GM18870 (cell line): ENCODE data around the gene RPRD2.
A peak's percentile ranks its signal among the peaks of the same experiment; 100 is the strongest.

ENCODE experiments used
- ATAC-seq: cut with Tn5 transposase; IDR thresholded peaks from one replicate; pipeline ENCODE4 v1.9.1; 2021; ENCODE audit warnings: moderate library complexity; ENCODE audit not compliant: unreplicated experiment

RPRD2 gene

DNA sequence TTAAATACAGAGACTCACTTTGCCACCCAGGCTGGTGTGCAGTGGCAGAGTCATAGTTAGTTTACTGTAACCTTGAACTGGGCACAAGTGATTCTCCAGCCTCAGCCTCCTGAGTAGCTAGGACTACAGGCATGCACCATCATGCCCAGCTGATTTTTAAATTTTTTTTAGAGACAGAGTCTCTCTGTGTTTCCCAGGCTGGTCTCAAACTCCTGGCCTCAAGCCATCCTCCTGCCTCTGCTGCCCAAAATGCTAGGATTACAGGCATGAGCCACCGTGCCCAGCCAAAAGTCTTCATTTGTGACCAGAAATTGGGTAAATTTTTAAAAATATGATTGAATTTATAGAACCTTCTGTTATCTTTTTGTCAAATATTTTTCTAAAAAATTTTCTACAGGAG is 105.3 kb downstream of the RPRD2 start:
- no peak for ATAC-seq

DNA sequence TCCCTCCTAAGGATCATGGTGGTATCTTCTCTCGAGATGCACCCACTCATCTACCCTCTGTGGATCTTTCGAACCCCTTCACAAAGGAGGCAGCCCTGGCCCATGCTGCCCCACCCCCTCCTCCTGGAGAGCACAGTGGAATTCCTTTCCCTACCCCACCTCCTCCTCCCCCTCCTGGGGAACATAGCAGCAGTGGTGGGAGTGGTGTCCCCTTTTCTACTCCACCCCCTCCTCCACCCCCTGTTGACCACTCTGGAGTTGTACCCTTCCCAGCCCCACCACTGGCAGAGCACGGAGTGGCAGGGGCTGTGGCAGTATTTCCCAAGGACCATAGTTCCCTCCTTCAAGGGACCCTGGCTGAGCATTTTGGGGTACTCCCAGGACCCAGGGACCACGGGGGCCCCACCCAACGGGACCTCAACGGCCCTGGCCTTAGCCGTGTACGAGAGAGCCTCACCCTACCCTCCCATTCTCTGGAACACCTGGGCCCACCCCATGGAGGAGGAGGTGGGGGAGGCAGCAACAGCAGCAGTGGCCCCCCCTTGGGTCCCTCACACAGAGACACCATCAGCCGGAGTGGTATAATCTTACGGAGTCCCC is 108.8 kb downstream of the RPRD2 start:
- ATAC-seq = no peak

DNA sequence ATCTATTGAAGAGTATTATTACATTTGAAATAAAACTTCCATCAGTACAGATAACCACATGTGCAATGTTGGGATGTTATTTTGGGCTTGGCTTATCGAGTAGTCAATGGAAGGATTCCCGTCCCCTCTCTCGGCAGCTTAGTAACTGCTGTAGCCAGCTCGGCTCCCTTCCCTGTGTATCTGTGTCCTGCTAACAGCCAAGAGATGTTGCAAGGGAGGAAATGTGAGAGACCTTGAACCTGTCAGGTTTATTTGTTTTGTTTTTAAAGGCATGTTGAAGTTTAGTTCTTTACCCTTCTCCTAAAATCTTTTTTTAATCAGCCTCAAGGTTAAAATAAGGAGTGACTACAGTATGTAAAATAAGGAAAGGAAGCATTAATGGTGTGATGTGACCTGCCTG is 109.7 kb downstream of the RPRD2 start:
- ATAC-seq = no peak

DNA sequence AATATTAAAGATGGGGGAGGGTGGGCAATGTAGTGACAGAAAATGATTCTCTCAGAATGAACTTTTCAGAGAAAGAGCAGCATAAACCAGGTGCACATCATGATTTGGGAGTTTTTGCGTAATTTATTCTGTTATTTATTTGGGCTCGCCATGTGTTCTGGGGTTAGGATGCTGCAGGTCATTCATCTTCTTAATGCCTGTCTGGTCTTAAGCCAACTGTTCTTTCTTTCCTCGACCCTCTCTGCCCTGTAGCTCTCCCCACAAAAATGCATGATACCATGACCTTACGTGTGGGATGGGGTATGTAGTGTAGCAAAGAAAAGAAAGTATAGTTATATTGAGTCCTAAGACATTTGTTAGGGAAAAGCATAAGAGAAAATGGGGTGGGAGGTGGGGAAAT is 110.9 kb downstream of the RPRD2 start:
- no peak for ATAC-seq

DNA sequence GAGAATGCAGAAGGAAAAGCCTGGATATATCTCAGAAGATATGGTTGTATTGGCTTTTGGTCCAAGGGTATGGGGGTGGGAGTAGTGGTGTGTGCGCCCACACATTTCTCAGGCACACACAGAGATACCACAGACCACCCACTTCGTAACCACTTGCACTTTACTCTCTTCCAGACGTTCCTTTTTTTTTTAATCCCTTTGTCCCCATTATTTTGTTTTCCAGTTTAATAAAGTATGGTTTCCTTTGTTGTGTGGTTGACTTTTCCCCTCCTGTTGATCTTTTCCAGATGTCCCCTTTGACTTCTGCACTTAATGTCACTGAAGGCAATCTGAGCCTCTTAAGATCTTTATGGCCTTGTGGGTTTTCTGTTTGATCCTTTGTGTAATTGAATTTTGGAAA is 112.8 kb downstream of the RPRD2 start:
- ATAC-seq = no peak

DNA sequence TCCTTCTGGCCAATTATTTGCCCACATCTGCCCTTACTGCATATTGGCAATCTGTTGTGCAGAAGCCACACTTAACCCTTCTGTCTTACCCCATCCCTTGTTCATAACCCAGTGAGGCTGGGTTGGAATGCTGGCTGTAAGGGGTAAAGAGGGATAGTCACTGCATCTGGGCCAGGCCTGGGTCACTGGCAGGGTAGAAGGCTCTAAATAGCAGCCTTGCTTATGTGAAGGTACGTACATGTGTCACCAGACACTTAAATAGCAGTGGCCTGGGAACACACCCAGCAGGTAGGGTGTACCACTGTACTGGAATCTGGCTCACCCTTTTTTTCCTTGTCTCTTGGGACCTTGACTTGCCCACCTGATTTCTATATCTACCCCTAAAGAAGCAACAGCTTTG is 113.4 kb downstream of the RPRD2 start:
- no peak for ATAC-seq

DNA sequence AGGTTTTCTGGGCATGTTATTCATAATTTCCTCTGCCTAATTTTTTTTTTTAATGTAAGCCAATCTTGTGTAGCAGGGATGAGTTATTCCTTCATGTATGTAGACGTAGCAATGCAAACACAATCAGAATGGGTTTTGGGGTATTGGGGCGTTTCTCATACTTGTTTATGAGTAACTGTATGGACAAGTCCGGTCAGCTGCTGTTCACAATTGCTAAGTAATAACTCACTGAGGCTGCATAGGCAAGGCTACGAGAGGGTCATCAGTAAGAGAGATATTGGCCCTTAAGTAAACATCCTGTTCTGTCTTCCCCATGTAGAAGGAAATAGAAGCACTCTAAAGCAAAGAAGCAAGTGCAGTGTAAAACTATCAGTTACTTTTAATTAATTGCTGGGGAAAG is 113.8 kb downstream of the RPRD2 start:
- ATAC-seq = no peak

DNA sequence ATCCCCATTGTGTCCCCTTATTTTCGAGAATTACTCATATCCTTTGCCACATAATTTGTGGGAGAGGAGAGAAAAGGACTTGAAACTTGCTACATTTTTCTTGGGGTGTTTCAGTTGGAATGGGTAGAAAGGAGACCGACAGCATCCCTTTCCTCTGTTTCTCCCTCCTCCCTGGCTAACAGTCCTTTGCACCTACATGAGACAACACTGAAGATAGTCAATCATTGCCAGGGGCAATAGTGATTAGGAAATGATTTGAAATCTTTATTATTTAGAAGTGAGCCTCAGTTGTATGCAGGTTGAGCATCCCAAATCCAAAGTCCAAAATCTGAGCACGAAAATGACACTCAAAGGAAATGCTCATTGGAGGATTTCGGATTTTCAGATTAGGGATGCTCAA is 115.4 kb downstream of the RPRD2 start:
- ATAC-seq = no peak

DNA sequence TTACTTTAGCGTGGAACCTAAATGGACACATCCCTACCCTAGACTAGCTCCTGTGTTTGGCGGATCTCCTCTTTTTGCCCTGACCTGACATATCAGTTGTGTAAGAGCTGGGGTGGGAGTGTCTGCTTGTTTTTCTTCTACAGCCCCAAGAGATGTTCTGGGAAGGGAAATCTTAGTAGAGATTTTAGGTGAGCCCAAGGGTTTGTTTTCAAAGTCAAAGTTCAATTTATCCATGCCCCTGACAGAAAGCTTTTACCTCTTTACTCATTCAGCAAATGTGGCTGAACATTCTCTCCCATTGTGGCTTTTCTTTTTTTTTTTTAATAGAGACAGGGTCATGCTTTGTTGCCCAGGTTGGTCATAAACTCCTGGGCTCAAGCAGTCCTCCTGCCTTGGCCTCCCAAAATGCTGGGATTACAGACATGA is 116.0 kb downstream of the RPRD2 start:
- no peak for ATAC-seq

DNA sequence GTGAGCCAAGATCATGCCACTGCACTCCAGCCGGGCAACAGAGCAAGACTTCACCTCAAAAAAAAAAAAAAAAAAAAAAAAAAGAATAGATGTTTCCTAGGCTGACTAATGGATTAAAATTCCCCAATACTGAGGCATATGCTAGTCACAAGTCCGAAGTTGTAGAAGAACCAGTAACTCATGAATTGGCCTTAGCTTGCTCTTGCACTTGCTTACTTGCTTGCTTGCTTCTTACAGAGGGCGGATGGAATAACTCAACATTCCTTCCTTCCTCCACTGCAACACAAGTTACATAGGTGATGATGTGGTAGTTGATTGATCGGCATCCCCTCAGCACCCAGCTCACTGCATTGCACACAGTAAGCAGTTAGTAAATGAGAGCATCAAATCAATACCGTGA is 120.5 kb downstream of the RPRD2 start:
- ATAC-seq = no peak

DNA sequence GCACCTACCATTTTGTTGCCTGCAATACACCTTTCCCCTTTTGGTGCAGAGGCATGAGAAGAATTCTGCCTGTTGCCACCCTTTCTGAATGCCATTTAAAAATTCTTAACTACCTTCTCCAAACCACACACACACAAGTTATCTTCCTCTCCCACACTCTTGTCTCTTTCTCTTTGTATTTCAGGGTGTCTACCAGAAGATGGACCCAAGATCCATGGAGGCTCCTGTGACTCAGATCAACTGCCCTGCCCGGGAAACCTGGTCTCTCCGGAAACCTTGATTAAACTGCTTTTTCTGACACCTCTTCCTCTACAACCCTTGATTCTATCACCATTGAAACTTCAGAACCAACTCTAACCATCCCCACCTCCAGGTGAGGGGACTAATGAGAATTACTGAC is 120.9 kb downstream of the RPRD2 start:
- no peak for ATAC-seq

DNA sequence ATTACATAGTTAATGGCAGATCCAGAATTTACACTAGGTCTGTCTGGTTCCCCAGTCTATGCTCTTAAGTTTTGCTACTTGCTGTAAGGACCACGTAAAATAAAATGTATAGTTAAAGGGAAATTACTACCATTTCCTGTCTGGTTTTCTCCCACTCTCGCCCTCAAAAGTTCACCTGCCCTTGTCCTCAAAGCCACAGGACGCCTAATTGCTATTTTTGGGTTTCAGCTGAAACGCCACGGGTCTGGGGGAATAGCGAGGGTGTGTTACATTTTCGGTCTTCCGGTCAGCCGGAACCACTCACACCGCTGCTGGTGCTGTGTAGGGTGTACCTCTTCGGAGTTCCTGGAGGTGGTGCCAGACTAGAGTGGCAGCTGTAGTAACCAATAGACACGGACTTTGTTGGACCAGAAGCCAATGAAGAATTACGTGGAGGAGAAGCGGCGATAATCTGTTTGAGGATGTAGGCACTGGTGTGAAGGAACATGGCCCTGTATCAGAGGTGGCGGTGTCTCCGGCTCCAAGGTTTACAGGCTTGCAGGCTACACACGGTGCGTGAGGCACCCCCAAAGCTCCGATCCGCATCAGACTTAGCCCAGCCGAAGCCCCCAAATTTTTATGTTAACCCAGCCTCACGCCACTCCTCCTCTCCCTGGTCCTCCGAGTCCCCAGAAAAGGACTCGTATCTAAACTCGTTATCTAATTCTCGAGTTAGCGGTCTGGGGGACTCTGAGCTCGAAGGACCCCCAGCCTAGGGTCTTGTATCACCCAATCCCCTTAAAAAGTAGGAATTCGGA is 123.2 kb downstream of the RPRD2 start, which contains the start of gene TARS2:
TARS2 (plus strand) TSS at position 454 of the 797 bp plus-strand sequence; CDS start at position 486, 32 bp downstream.
- peak; percentile 98 for ATAC-seq

DNA sequence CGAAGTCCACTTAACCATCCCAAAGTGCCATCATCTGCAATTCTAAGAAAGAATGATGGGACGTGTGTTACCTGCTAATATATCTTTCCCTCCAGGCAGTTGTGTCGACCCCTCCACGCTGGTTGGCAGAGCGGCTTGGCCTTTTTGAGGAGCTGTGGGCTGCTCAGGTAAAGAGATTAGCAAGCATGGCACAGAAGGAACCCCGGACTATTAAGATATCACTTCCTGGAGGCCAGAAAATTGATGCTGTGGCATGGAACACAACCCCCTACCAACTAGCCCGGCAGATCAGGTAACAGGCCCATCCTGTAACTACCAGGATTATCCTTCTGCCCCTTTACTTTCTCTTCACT is 123.8 kb downstream of the RPRD2 start:
- ATAC-seq = no peak

DNA sequence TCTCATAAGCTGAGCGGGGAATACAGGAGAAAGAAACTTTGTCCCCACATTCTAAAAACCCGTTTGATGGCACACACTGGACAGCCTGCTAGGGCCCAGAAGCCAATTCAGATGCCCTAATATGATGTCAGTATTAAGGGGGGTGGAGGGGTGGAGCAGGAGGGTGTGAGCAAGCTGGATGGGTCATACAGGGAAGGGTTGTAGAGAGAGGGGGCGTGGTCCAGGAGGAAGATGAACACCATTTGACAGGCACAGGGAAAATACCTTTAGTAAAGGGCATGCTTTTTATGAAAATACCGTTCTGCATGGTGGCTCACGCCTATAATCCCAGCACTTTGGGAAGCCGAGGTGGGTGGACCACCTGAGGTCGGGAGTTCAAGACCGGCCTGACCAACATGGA is 129.2 kb downstream of the RPRD2 start:
- ATAC-seq = no peak

DNA sequence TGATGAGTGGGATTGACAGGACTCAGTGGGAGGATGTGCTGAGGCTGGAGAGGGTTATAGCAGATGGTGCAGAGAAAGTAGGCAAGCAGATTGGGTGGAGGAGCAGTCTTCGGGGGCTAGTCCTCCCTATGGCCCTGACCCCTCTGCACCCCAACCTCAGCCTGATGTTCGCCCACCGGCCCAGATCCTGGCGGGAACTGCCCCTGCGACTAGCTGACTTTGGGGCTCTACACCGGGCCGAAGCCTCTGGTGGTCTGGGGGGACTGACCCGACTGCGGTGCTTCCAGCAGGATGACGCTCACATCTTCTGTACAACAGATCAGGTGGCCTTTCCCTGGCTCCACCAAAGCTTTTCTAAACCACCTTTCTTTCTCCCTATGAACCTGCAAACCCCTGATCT is 134.4 kb downstream of the RPRD2 start:
- ATAC-seq = no peak

DNA sequence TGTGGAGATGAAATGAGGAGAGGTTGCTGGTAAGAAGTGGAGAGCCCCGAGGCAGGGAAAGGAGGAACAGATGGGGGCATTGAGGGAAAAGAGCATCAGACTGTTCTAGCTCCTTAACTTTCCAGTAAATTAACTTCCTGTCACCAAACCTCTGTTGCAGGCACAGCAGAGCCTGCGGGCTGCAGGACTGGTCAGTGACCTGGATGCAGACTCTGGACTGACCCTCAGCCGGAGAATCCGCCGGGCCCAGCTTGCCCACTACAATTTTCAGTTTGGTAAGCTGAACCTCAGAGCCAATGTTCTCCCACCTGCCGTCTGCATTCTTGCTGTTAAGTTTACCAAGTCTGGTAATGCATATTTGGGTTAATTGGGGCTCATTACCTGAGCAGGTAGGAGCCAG is 141.5 kb downstream of the RPRD2 start:
- ATAC-seq = no peak

DNA sequence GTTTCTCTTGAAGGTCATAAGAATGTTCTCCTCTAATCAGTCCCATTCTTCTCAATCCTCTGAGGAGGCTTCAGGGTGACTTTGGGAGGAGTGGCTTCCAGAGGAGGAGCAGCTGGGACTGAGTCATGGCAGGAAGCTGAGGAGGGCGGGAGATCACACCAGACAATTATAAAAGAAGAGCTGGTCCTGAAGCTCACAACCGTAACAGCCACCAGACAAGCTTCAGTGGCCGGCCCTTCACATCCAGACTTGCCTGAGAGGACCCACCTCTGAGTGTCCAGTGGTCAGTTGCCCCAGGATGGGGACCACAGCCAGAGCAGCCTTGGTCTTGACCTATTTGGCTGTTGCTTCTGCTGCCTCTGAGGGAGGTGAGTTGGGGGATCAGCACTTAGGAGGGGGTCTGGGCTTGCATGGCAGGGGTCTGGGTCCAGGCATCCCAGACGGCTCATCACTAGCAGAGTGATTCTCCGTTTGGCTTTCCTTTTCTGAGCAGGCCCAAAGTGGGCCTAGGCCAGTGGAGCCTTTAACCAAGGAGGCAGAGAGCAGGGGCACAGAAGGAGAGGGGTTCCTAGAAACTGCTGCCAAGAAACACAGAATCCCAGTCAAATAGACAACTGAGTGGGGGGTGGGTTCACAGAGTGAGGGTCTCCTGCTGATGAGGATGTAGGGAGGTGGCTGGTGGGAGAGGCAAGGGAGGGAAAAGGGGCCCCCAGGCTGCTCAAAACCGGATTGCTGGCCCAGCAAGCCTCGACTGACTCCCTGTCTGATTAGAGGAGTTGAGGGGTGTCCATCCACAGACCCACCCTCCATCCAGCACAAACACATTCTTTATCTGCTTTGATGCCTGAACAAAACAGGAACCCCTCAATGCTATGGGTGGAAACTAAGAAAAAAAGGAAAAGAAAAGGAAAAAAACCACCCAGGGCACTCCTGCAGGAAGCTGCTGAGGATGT is 144.2 kb downstream of the RPRD2 start, which contains the start of gene ECM1:
ECM1 (plus strand) TSS at position 198 of the 953 bp plus-strand sequence; CDS start at position 299, 101 bp downstream.
- no peak for ATAC-seq

DNA sequence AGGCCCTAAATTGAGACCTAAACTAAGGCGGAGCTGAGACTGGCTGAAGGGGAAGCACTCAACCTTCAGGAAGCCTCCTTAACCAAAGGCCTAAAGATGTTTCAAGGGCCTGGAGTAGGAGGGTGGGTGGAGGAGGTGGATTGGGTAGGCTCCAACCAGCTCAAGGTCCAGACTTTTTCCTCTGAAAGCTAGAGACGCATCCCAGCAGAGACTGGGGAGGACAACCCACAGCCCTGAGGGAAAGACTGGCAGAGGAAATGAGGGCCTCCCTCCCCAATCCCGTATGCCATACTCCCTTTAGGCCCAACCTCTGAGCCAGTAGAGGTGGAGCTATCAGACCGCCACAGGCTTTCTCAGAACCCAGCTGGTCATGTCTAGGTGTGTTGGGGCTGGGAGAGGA is 145.0 kb downstream of the RPRD2 start:
- no peak for ATAC-seq

DNA sequence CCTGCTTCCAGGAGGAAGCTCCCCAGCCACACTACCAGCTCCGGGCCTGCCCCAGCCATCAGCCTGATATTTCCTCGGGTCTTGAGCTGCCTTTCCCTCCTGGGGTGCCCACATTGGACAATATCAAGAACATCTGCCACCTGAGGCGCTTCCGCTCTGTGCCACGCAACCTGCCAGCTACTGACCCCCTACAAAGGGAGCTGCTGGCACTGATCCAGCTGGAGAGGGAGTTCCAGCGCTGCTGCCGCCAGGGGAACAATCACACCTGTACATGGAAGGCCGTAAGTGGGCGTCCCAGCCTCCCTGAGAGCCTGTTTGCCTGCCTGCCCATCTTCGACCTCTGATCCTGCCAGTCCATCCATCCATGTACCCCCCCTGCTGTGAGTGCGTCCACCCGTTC is 147.6 kb downstream of the RPRD2 start:
- ATAC-seq = no peak

DNA sequence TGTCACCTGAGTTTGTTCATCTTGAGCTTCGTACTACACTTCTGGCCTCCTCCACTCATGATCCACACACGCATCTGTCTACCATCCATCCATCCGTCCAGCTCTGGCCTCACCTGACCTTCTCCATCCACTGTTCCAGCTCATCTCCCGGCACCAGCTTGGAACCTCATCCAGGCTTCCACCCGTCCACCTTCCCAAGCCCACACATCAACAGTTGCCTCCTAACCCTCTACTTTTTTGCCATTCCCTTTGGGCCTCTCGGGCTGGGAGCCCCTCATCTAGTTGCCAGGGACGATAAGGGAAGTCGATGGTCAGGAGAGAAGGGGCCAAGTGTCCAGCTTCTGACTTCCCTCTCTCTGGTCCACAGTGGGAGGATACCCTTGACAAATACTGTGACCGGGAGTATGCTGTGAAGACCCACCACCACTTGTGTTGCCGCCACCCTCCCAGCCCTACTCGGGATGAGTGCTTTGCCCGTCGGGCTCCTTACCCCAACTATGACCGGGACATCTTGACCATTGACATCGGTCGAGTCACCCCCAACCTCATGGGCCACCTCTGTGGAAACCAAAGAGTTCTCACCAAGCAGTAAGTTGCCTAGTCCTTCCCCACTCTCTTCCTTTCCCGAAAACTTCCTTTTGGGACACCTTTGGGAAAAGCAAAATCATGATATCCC is 148.2 kb downstream of the RPRD2 start:
- no peak for ATAC-seq

DNA sequence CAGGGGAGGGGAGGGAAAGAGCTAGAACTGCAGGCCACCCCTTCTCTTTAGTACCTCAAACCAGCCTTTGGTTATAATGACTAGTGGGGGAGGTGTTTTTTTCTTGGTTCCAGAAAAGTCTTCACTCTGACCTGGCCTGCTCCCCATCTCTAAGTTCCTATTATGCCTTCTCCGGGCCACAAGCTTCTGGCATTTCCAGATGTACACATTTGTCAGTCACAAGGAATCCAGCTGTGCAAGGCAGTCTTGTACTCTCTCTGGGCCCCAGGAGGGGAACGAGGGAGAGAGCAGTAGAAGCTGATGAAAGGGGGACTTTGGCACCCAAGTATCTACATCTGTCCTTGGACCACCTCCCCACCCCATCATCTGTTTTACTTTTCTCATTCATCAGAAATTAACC is 148.9 kb downstream of the RPRD2 start:
- no peak for ATAC-seq
